Measurements from ENCODE around the gene COPRS. TPM values are rescaled to one million over a fixed set of nuclear protein-coding genes. Genes with fewer than 3 reads are reported as not detected.

The COPRS gene, protein sequence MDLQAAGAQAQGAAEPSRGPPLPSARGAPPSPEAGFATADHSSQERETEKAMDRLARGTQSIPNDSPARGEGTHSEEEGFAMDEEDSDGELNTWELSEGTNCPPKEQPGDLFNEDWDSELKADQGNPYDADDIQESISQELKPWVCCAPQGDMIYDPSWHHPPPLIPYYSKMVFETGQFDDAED
- total RNA-seq (2021; fragmentation: NEBNext Ultra II Directional; extraction: Animal tissue kit (Norgen Biotek cat#: 25700)) (47.4 and 49.3 TPM in 2 replicates), polyA plus RNA-seq (2011; rRNA removed) (32.4 and 40.9 TPM in 2 replicates), polyA minus RNA-seq (2011; rRNA and poly(A)+ RNA removed) (21.5 and 29.2 TPM in 2 replicates)
- 35.4 TPM for polyA plus RNA-seq (2011; cell fraction: cytosol; rRNA removed)
- 19.8 TPM for polyA plus RNA-seq (2011; cell fraction: nucleus; rRNA removed)
- polyA plus RNA-seq (2012, experiment 1 of 2): 57.5 to 63.5 TPM (median 60.2 TPM) in 4 replicates
- polyA plus RNA-seq (2012, experiment 2 of 2): 72.4 TPM
- polyA plus RNA-seq (2013, experiment 1 of 2): 33.5 TPM
- polyA plus RNA-seq (2013, experiment 2 of 2): 35.9 TPM
- polyA minus RNA-seq (2011; cell fraction: cytosol; rRNA and poly(A)+ RNA removed): 19.2 TPM
- polyA minus RNA-seq (2011; cell fraction: nucleus; rRNA and poly(A)+ RNA removed): 10.9 TPM
- long read RNA-seq, experiment 1, partial matches to known transcripts: 8 of 54 reads
- long read RNA-seq, experiment 1, other reads (novel, unspliced or antisense): 46 of 54 reads
- long read RNA-seq, experiment 2, partial matches to known transcripts: 1 of 1 reads
- long read RNA-seq, experiment 2, other reads (novel, unspliced or antisense): 0 of 1 reads

DNA sequence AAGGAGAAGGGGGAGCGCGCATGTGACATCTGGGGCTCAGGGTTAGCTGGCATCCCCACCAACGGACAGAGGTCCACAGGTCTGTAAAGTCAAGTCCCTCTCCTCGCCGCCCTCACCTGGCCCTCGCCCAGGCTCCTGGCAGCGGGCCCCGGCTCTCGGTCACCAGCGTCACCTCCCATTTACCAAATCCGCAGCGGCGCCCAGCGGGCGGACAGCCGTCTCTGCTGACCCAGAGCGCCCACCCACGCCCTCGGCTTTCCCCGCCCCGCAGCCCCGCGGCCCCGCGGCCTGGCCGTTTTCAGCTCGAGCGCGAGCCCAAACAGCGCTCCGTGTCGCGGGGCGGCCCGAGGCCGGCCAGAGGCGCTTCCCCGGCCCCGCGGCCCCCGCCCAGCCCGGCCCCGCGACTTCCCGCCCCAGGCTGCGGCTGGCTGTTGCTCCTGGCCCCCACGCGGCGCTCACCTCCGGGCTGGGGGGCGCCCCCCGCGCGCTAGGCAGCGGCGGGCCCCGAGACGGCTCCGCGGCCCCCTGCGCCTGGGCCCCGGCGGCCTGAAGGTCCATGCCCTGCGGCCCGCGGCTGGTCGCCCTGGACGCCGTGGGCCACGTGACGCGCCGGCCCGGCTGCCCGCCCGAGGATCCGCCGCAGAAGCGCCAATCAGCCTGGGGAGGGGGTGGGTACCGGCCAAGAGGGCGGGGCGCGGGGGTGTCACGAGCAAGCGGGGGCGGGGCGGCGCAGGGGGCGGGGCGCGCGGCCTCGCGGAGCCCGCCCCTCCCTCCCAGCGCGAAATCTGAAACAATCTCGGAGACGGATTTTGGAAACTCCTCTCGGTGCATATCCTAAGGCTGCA, at the start of gene COPRS:
TSS of gene COPRS (minus strand) at position 603 of the 845 bp plus-strand sequence. CDS start at position 558, 45 bp downstream.
- Histone ChIP-seq H3K14ac (ENCODE audit: insufficient read length) (no peak within 1 kb of the TSS), H3K23ac (ENCODE audit: insufficient read length) (no peak within 1 kb of the TSS), H4K20me1 (replicated peaks in 1 of 2; ENCODE audit: control insufficient read depth in 1 of 2, insufficient read depth in 2 of 2, low read length in 2 of 2) (peaks cover 0 to 2% of the 10 kb centered on the region in 2 experiments), H3K23me2 (ENCODE audit: low read depth, low read length) (peaks cover 9% of the 10 kb centered on the region), H3K9ac (replicated peaks in 1 of 4; ENCODE audit: extremely low read depth in 1 of 4, low read depth in 3 of 4, low read length in 3 of 4) (peak within 1 kb of the TSS; percentile 35 to 92 (median 70)), H2BK120ac (replicated peaks; ENCODE audit: low read depth, low read length) (no peak within 1 kb of the TSS), H3K27ac (ENCODE audit: low read depth, low read length) (no peak within 1 kb of the TSS; the same call in 1 of the 2 replicates), H2AK5ac (ENCODE audit: low read depth, low read length) (no peak within 1 kb of the TSS), H3K36me3 (ENCODE audit: control insufficient read depth in 2 of 4, insufficient read depth in 4 of 4, low read length in 3 of 4) (peaks cover 4 to 15% (median 6%) of the 10 kb centered on the region in 4 experiments; a peak in 6 of 8 replicates), H3K4me1 (replicated peaks in 1 of 4; ENCODE audit: control insufficient read depth in 3 of 4, insufficient read depth in 4 of 4, low read length in 3 of 4) (peaks cover 0 to 10% (median 4%) of the 10 kb centered on the region in 4 experiments; a peak in 6 of 7 replicates), H3K27me3 (replicated peaks in 1 of 4; ENCODE audit: control insufficient read depth in 3 of 4, extremely low read depth in 1 of 4, insufficient read depth in 3 of 4, low read length in 3 of 4) (no peaks in the 10 kb centered on the region), H4K91ac (replicated peaks; ENCODE audit: insufficient read length, low read length) (no peak within 1 kb of the TSS), H3K4ac (replicated peaks; ENCODE audit: insufficient read length, low read depth, low read length) (no peak within 1 kb of the TSS), H3K9me3 (ENCODE audit: insufficient read depth in 2 of 2, low read depth in 1 of 2, low read length in 1 of 2) (no peaks in the 10 kb centered on the region), H3K18ac (ENCODE audit: extremely low read depth, low read length) (peak within 1 kb of the TSS; percentile 88; the same call in 1 of the 2 replicates), H3K4me2 (ENCODE audit: insufficient read depth in 1 of 2, low read depth in 2 of 2, low read length in 2 of 2) (peak within 1 kb of the TSS; percentile 95 to 100), H2AFZ (ENCODE audit: low read length) (peak within 1 kb of the TSS; percentile 98), H2BK15ac (ENCODE audit: low read length) (no peak within 1 kb of the TSS), H3K4me3 (ENCODE audit: extremely low read depth in 1 of 4, insufficient read depth in 2 of 4, low read depth in 3 of 4, low read length in 4 of 4) (peak within 1 kb of the TSS; percentile 61 to 73 (median 66)), H4K8ac (ENCODE audit: extremely low read depth, insufficient read depth, low read length) (peak within 1 kb of the TSS; percentile 78; the same call in 1 of the 2 replicates), H4K5ac (ENCODE audit: insufficient read length, low read depth, low read length) (no peak within 1 kb of the TSS), H2BK12ac (ENCODE audit: low read depth, low read length) (no peak within 1 kb of the TSS), H3K79me1 (ENCODE audit: low read depth, low read length) (peaks cover 6% of the 10 kb centered on the region; the same call in 1 of the 2 replicates), H3K79me2 (ENCODE audit: control insufficient read depth in 1 of 2, insufficient read depth in 2 of 2, low read length in 2 of 2) (peaks cover 0 to 6% of the 10 kb centered on the region in 2 experiments; a peak in 2 of 4 replicates), H2BK20ac (ENCODE audit: low read length) (no peak within 1 kb of the TSS), H2BK5ac (ENCODE audit: low read depth, low read length) (no peak within 1 kb of the TSS; the same call in 1 of the 2 replicates), H3K56ac (replicated peaks; ENCODE audit: insufficient read length, low read depth, low read length) (no peak within 1 kb of the TSS)
- DNase-seq (ENCODE audit: low read depth in 1 of 2, low spot score in 2 of 2) (peak; percentile 25 to 82), FAIRE-seq (no peak)
- WGBS, 2 experiments (ENCODE audit: extremely low coverage in 1 of 2, insufficient coverage in 1 of 2, insufficient read length in 1 of 2, insufficient replicate concordance in 2 of 2, low coverage in 1 of 2, low lambda C conversion rate in 2 of 2, missing lambda C conversion rate in 1 of 2): 8% methylated on average over 16 of the region's 100 CpGs; no CpG with 5 or more reads in 1 of the 2 experiments
- POLR2A ChIA-PET (ENCODE audit: partially characterized antibody): interaction anchor here (0.5 to 1.4 kb wide), 4 partner anchors 17 to 306 kb away, joined by 3 to 4 read pairs (median 3); partner anchors contain the start of gene UTP6
- CTCF ChIA-PET (ENCODE audit: partially characterized antibody): interaction anchor here (1.1 kb wide), 1 partner anchor 43 kb away, joined by 4 read pairs; the partner anchor contains the start of gene UTP6
- TF ChIP-seq SIN3A (conservative IDR thresholded peaks at IDR 0.05 in 1 of 2, IDR thresholded peaks at IDR 0.05 in 1 of 2; ENCODE audit: low read depth in 1 of 2, low read length in 2 of 2) (peak; percentile 24 to 45; a peak in 1 of 4 replicates), SP4 (IDR thresholded peaks at IDR 0.05; ENCODE audit: low read length) (no peak), GABPA (IDR thresholded peaks at IDR 0.05; ENCODE audit: borderline replicate concordance, insufficient read depth, low read length) (no peak), MAFK (IDR thresholded peaks at IDR 0.05; ENCODE audit: low read depth, low read length) (no peak), BRCA1 (IDR thresholded peaks at IDR 0.05; ENCODE audit: low read depth, low read length) (no peak), FOSL1 (IDR thresholded peaks at IDR 0.05; ENCODE audit: insufficient read depth, low read depth, low read length) (no peak), EP300 (IDR thresholded peaks at IDR 0.05; ENCODE audit: borderline replicate concordance in 1 of 2, low read depth in 2 of 2, low read length in 2 of 2) (no peak)
